Uterus (tissue), 4 donors: ENCODE data around the gene VSTM2L. TPM values are rescaled to one million over a fixed set of nuclear protein-coding genes. Genes with fewer than 3 reads are reported as not detected.

Experiments used
- DNase-seq, 2 donors: peaks; one replicate each; pipeline ENCODE4 v3.0.0-alpha.2; 2019 to 2020
- H3K27ac ChIP-seq, 2 donors: fragments of 200-600 bp; sonication (generic); 1 replicate in 1 of 2; 2 replicates in 1 of 2; pipeline ENCODE4 v1.5.1; 2016 to 2018
- H3K27me3 ChIP-seq, 2 donors: fragments of 200-600 bp; sonication (generic); one replicate each; pipeline ENCODE4 v1.5.1; 2018 to 2019; ENCODE audit warnings: control low read depth in 1 of 2
- H3K36me3 ChIP-seq, 2 donors: fragments of 200-600 bp; sonication (generic); one replicate each; pipeline ENCODE4 v1.5.1; 2019; ENCODE audit warnings: control low read depth in 1 of 2
- H3K4me1 ChIP-seq, 2 donors: fragments of 200-600 bp; sonication (generic); one replicate each; pipeline ENCODE4 v1.5.1; 2018 to 2019; ENCODE audit warnings: control low read depth in 1 of 2
- H3K4me3 ChIP-seq, 2 donors: fragments of 200-600 bp; sonication (generic); 1 replicate in 1 of 2; 2 replicates in 1 of 2; pipeline ENCODE4 v1.5.1; 2018 to 2019; ENCODE audit warnings: mild to moderate bottlenecking in 1 of 2
- H3K9me3 ChIP-seq, 2 donors: fragments of 200-600 bp; sonication (generic); one replicate each; pipeline ENCODE4 v1.5.1; 2019; ENCODE audit warnings: control low read depth in 1 of 2
- POLR2A ChIP-seq, 2 donors: fragments of 450-650 bp; IDR thresholded peaks; one replicate each; pipeline ENCODE4 v1.6.1; 2016; ENCODE audit warnings: antibody characterized with exemption in 2 of 2, mild to moderate bottlenecking in 1 of 2, moderate library complexity in 1 of 2
- intact Hi-C: fragments of 100-400 bp; cut with DNase I; formaldehyde crosslinking; loops from one replicate; pipeline ENCODE4 v1.15.1; 2023; ENCODE audit warnings: low total_unique reads
- total RNA-seq, 4 donors: library from RNA; depleted of rRNA in 3 of 4; stranded (reverse); fragments of >200 nt in 3 of 4; gene quantifications; one replicate each; pipeline versions ENCODE4 v1.1.0 to v1.2.4, GENCODE V29; 2014 to 2023
- TF ChIP-seq, protein P1 (sequence below), 4 experiments: fragments of 200-600 bp in 2 of 4; fragments of 450-650 bp in 2 of 4; sonication (generic) in 2 of 4; IDR thresholded peaks; one replicate each; pipeline ENCODE4 v1.5.1; 2016 to 2019; ENCODE audit warnings: antibody characterized with exemption in 4 of 4, mild to moderate bottlenecking in 2 of 4, moderate library complexity in 1 of 4
- donor health status: DM: yes; HTN: yes; CAD: no.

VSTM2L gene
- total RNA-seq, 4 donors from 2014 or later = 0.29 to 5.7 (median 0.73) TPM

- no peak overlapping the region for H3K4me3 ChIP-seq
- H3K27me3 ChIP-seq = no peaks in the 10 kb centered on the region
- no peak overlapping the region for H3K27ac ChIP-seq
- TF ChIP-seq POLR2A (IDR thresholded peaks at IDR 0.05) = no peak
- TF ChIP-seq, protein P1, sequence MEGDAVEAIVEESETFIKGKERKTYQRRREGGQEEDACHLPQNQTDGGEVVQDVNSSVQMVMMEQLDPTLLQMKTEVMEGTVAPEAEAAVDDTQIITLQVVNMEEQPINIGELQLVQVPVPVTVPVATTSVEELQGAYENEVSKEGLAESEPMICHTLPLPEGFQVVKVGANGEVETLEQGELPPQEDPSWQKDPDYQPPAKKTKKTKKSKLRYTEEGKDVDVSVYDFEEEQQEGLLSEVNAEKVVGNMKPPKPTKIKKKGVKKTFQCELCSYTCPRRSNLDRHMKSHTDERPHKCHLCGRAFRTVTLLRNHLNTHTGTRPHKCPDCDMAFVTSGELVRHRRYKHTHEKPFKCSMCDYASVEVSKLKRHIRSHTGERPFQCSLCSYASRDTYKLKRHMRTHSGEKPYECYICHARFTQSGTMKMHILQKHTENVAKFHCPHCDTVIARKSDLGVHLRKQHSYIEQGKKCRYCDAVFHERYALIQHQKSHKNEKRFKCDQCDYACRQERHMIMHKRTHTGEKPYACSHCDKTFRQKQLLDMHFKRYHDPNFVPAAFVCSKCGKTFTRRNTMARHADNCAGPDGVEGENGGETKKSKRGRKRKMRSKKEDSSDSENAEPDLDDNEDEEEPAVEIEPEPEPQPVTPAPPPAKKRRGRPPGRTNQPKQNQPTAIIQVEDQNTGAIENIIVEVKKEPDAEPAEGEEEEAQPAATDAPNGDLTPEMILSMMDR (IDR thresholded peaks at IDR 0.05) = no peak
- no peaks in the 10 kb centered on the region for H3K36me3 ChIP-seq
- peaks cover 0 to 5% of the 10 kb centered on the region in 2 donors for H3K4me1 ChIP-seq
- no peak for DNase-seq
- no peaks in the 10 kb centered on the region for H3K9me3 ChIP-seq
- intact Hi-C loops = no loop called here
Observed at GRCh38 chr20:37907330-37907676, 4.4 kb downstream of the VSTM2L start.

DNA sequence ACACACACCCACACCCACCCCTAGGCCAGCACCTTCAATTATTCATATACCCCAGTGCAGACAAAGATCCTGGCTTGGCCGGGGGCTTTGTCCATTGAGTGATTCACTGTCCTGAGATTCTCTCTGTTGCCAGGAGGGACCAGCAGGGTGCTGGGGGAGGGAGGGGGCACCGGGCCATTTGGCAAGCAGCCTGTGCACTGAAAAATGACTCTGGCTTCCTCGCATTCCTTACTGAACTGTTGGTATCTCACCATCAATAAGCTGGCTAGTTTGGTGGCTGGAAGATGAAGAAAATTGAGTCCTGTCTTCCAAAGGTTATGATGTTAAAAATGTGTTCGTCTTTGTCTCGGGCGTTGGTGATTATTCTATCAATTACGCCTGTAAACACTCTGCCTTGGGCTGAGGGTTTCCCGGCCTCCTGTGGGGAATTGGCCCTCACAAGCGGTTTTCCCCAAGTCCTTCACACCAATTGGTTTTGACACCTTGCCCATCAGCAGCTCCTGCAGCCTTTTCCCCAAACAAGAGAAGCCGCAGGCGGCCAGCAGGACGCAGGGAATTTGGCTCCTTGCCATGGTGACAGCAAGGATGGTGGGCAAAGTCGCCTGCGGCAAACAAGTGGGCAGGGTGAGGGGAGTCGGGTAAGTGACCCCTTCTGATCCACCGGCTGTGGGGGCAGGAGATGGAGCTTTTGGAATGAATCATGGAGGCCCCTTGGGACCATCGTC, 4.9 kb downstream of the VSTM2L start:
- Histone ChIP-seq H3K36me3 (no peaks in the 10 kb centered on the region), H3K4me3 (no peak overlapping the region), H3K4me1 (peaks cover 0 to 5% of the 10 kb centered on the region in 2 donors), H3K27ac (no peak overlapping the region), H3K27me3 (no peaks in the 10 kb centered on the region), H3K9me3 (no peaks in the 10 kb centered on the region)
- DNase-seq = no peak
- TF ChIP-seq POLR2A (IDR thresholded peaks at IDR 0.05) = no peak
- TF ChIP-seq, protein P1 (IDR thresholded peaks at IDR 0.05) = no peak
- intact Hi-C loops = no loop called here

GRCh38 chr20:37911261-37911660, 8.3 kb downstream of the VSTM2L start:
- Histone ChIP-seq H3K9me3 (no peaks in the 10 kb centered on the region), H3K4me3 (no peak overlapping the region), H3K36me3 (no peaks in the 10 kb centered on the region), H3K27ac (no peak overlapping the region), H3K4me1 (peaks cover 0 to 9% of the 10 kb centered on the region in 2 donors), H3K27me3 (no peaks in the 10 kb centered on the region)
- intact Hi-C loops = no loop called here
- peak in 1 of 2 donors; percentile 26 for DNase-seq
- TF ChIP-seq, protein P1 (IDR thresholded peaks at IDR 0.05) = no peak
- TF ChIP-seq POLR2A (IDR thresholded peaks at IDR 0.05) = no peak

- DNase-seq = peak; percentile 74 to 81
- H3K27me3 ChIP-seq = no peaks in the 10 kb centered on the region
- peaks cover 0 to 9% of the 10 kb centered on the region in 2 donors for H3K4me1 ChIP-seq
- no peaks in the 10 kb centered on the region for H3K36me3 ChIP-seq
- intact Hi-C loops = no loop called here
- H3K9me3 ChIP-seq = no peaks in the 10 kb centered on the region
- no peak overlapping the region for H3K27ac ChIP-seq
- no peak for TF ChIP-seq POLR2A (IDR thresholded peaks at IDR 0.05)
- TF ChIP-seq, protein P1 (IDR thresholded peaks at IDR 0.05) = no peak
- H3K4me3 ChIP-seq = no peak overlapping the region
Observed at GRCh38 chr20:37911838-37912281, 8.9 kb downstream of the VSTM2L start.

- TF ChIP-seq, protein P1 (IDR thresholded peaks at IDR 0.05) = no peak
- no peak for TF ChIP-seq POLR2A (IDR thresholded peaks at IDR 0.05)
- intact Hi-C loops = no loop called here
- Histone ChIP-seq H3K4me1 (peaks cover 0 to 9% of the 10 kb centered on the region in 2 donors), H3K4me3 (no peak overlapping the region), H3K9me3 (no peaks in the 10 kb centered on the region), H3K27ac (no peak overlapping the region), H3K36me3 (no peaks in the 10 kb centered on the region), H3K27me3 (no peaks in the 10 kb centered on the region)
- no peak for DNase-seq
Observed at GRCh38 chr20:37912874-37913273, 9.9 kb downstream of the VSTM2L start.
